HG02970 (cell line): Measurements from ENCODE around the gene ADAT2.
A peak's percentile ranks its signal among the peaks of the same experiment; 100 is the strongest.

Experiments
- ATAC-seq: cut with Tn5 transposase; IDR thresholded peaks from one replicate; pipeline ENCODE4 v1.9.1; 2021; ENCODE audit warnings: mild to moderate bottlenecking, moderate library complexity, moderate number of reproducible peaks; ENCODE audit not compliant: unreplicated experiment, low FRiP score

Gene ADAT2

GRCh38 chr6:143441680-143442545, 8.6 kb downstream of the ADAT2 start:
- no peak for ATAC-seq

GRCh38 chr6:143441010-143441409, 9.5 kb downstream of the ADAT2 start:
- ATAC-seq, result no peak

GRCh38 chr6:143432588-143432987, 17.9 kb downstream of the ADAT2 start:
- no peak for ATAC-seq

GRCh38 chr6:143431226-143431625, 19.3 kb downstream of the ADAT2 start:
- ATAC-seq, result no peak

- no peak for ATAC-seq
These were observed 20.5 kb downstream of the ADAT2 start for GRCh38 chr6:143429970-143430369.

- peak; percentile 85 for ATAC-seq
These were observed 23.2 kb downstream of the ADAT2 start for GRCh38 chr6:143427109-143427817.

GRCh38 chr6:143426026-143426425, 24.5 kb downstream of the ADAT2 start:
- no peak for ATAC-seq

- ATAC-seq, result no peak
These were observed 31.0 kb downstream of the ADAT2 start for GRCh38 chr6:143419526-143419925.

- ATAC-seq, result no peak
These were observed 35.7 kb downstream of the ADAT2 start for GRCh38 chr6:143414769-143415168.

- no peak for ATAC-seq
These were observed 39.6 kb downstream of the ADAT2 start for GRCh38 chr6:143410859-143411270.

- ATAC-seq, result no peak
These were observed 41.7 kb downstream of the ADAT2 start for GRCh38 chr6:143408787-143409162.

GRCh38 chr6:143408151-143408786, 42.2 kb downstream of the ADAT2 start:
- ATAC-seq, result no peak

- no peak for ATAC-seq
These were observed 43.8 kb downstream of the ADAT2 start for GRCh38 chr6:143406673-143407072.

- ATAC-seq, result no peak
These were observed 44.9 kb downstream of the ADAT2 start for GRCh38 chr6:143405373-143406154.

- ATAC-seq, result no peak
These were observed 47.7 kb downstream of the ADAT2 start for GRCh38 chr6:143402721-143403336.

- no peak for ATAC-seq
These were observed 48.7 kb downstream of the ADAT2 start for GRCh38 chr6:143401636-143402370.

- no peak for ATAC-seq
These were observed 49.4 kb downstream of the ADAT2 start for GRCh38 chr6:143401068-143401446.

- no peak for ATAC-seq
These were observed 50.0 kb downstream of the ADAT2 start for GRCh38 chr6:143400258-143401067.

GRCh38 chr6:143399775-143400174, 50.7 kb downstream of the ADAT2 start:
- no peak for ATAC-seq
